ENCODE data around the gene DEGS1.

DEGS1 gene

GRCh38 chr1:224172229-224172628 is 10.8 kb upstream of the DEGS1 start:
- H2AFZ ChIP-seq (ENCODE audit: low read depth): no peak overlapping the region
- TF ChIP-seq, protein P1, sequence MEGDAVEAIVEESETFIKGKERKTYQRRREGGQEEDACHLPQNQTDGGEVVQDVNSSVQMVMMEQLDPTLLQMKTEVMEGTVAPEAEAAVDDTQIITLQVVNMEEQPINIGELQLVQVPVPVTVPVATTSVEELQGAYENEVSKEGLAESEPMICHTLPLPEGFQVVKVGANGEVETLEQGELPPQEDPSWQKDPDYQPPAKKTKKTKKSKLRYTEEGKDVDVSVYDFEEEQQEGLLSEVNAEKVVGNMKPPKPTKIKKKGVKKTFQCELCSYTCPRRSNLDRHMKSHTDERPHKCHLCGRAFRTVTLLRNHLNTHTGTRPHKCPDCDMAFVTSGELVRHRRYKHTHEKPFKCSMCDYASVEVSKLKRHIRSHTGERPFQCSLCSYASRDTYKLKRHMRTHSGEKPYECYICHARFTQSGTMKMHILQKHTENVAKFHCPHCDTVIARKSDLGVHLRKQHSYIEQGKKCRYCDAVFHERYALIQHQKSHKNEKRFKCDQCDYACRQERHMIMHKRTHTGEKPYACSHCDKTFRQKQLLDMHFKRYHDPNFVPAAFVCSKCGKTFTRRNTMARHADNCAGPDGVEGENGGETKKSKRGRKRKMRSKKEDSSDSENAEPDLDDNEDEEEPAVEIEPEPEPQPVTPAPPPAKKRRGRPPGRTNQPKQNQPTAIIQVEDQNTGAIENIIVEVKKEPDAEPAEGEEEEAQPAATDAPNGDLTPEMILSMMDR (conservative IDR thresholded peaks at IDR 0.05; ENCODE audit: low read depth, low read length): no peak
- H3K9ac ChIP-seq: no peak overlapping the region
- no peak overlapping the region for H3K4me2 ChIP-seq
- H3K27ac ChIP-seq: no peak overlapping the region
- no peaks in the 10 kb centered on the region for H3K79me2 ChIP-seq (ENCODE audit: insufficient read depth, low read depth)
- H3K4me1 ChIP-seq (ENCODE audit: low read depth, poor library complexity, severe bottlenecking): no peaks in the 10 kb centered on the region
- H3K4me3 ChIP-seq (IDR thresholded peaks at IDR 0.05; ENCODE audit: insufficient read depth, low read depth, low read length): no peak overlapping the region
- H3K27me3 ChIP-seq (ENCODE audit: insufficient read depth, low read depth): no peaks in the 10 kb centered on the region
- no peaks in the 10 kb centered on the region for H3K36me3 ChIP-seq (ENCODE audit: insufficient read depth)
- H4K20me1 ChIP-seq (ENCODE audit: insufficient read depth): no peaks in the 10 kb centered on the region

- no peak overlapping the region for H3K9ac ChIP-seq
- H3K36me3 ChIP-seq (ENCODE audit: insufficient read depth): no peaks in the 10 kb centered on the region
- H3K4me3 ChIP-seq (IDR thresholded peaks at IDR 0.05; ENCODE audit: insufficient read depth, low read depth, low read length): no peak overlapping the region
- no peak overlapping the region for H2AFZ ChIP-seq (ENCODE audit: low read depth)
- TF ChIP-seq, protein P1 (conservative IDR thresholded peaks at IDR 0.05; ENCODE audit: low read depth, low read length): no peak
- no peaks in the 10 kb centered on the region for H4K20me1 ChIP-seq (ENCODE audit: insufficient read depth)
- no peaks in the 10 kb centered on the region for H3K4me1 ChIP-seq (ENCODE audit: low read depth, poor library complexity, severe bottlenecking)
- no peak overlapping the region for H3K4me2 ChIP-seq
- no peaks in the 10 kb centered on the region for H3K79me2 ChIP-seq (ENCODE audit: insufficient read depth, low read depth)
- H3K27ac ChIP-seq: no peak overlapping the region
- H3K27me3 ChIP-seq (ENCODE audit: insufficient read depth, low read depth): no peaks in the 10 kb centered on the region
Measured at GRCh38 chr1:224173523-224173922, 9.5 kb upstream of the DEGS1 start.

- Histone ChIP-seq H3K36me3 (ENCODE audit: insufficient read depth) (no peaks in the 10 kb centered on the region), H2AFZ (ENCODE audit: low read depth) (no peak overlapping the region)
Measured at GRCh38 chr1:224175617-224176016, 7.4 kb upstream of the DEGS1 start.

GRCh38 chr1:224177356-224177999 is 5.6 kb upstream of the DEGS1 start:
- TF ChIP-seq, protein P1 (conservative IDR thresholded peaks at IDR 0.05; ENCODE audit: low read depth, low read length): no peak

More at GRCh38 chr1:224175617-224176016, 7.4 kb upstream of the DEGS1 start:
- Histone ChIP-seq H3K9ac (no peak overlapping the region), H3K27ac (no peak overlapping the region), H3K4me2 (no peak overlapping the region), H3K4me1 (ENCODE audit: low read depth, poor library complexity, severe bottlenecking) (no peaks in the 10 kb centered on the region), H3K4me3 (IDR thresholded peaks at IDR 0.05; ENCODE audit: insufficient read depth, low read depth, low read length) (no peak overlapping the region), H3K27me3 (ENCODE audit: insufficient read depth, low read depth) (no peaks in the 10 kb centered on the region), H3K79me2 (ENCODE audit: insufficient read depth, low read depth) (no peaks in the 10 kb centered on the region), H4K20me1 (ENCODE audit: insufficient read depth) (no peaks in the 10 kb centered on the region)
- TF ChIP-seq, protein P1 (conservative IDR thresholded peaks at IDR 0.05; ENCODE audit: low read depth, low read length): no peak

More at GRCh38 chr1:224177356-224177999, 5.6 kb upstream of the DEGS1 start:
- Histone ChIP-seq H3K27ac (no peak overlapping the region), H2AFZ (ENCODE audit: low read depth) (no peak overlapping the region), H3K9ac (no peak overlapping the region), H3K4me3 (IDR thresholded peaks at IDR 0.05; ENCODE audit: insufficient read depth, low read depth, low read length) (no peak overlapping the region), H3K27me3 (ENCODE audit: insufficient read depth, low read depth) (no peaks in the 10 kb centered on the region), H4K20me1 (ENCODE audit: insufficient read depth) (no peaks in the 10 kb centered on the region), H3K4me2 (no peak overlapping the region), H3K4me1 (ENCODE audit: low read depth, poor library complexity, severe bottlenecking) (peaks cover 12% of the 10 kb centered on the region), H3K79me2 (ENCODE audit: insufficient read depth, low read depth) (no peaks in the 10 kb centered on the region), H3K36me3 (ENCODE audit: insufficient read depth) (no peaks in the 10 kb centered on the region)

Data from KMS-11 (cell line).